PC-3 (cell line): ENCODE data around the gene CHRM4. TPM values are rescaled to one million over a fixed set of nuclear protein-coding genes. Genes with fewer than 3 reads are reported as not detected.
A peak's percentile ranks its signal among the peaks of the same experiment; 100 is the strongest.

Experiments
- ATAC-seq: fragments of 200-7000 bp; cut with Tn5 transposase; 2 replicates; pipeline ENCODE4 v1.9.1; 2020; ENCODE audit warnings: mild to moderate bottlenecking, moderate library complexity
- BruUV-seq: library from RNA; stranded (reverse); fragments of 400-500 nt; replicated peaks from 2 replicates; lab custom pipeline; 2021; lab: Mats Ljungman, UMichigan
- CTCF ChIA-PET: fragments of 300-600 bp; sonication (Branson Sonifier 250); formaldehyde crosslinking; loops from one replicate; lab custom pipeline; 2022; ENCODE audit warnings: antibody characterized with exemption; lab: Charles Lee
- POLR2A ChIA-PET: fragments of 300-600 bp; sonication (Branson Sonifier 250); formaldehyde crosslinking; loops from one replicate; lab custom pipeline; 2022; ENCODE audit warnings: antibody characterized with exemption; ENCODE audit not compliant: unreplicated experiment; lab: Charles Lee
- DNase-seq: peaks from one replicate; pipeline ENCODE4 v3.0.0-alpha.2; 2015
- H2AFZ ChIP-seq: fragments of 300-600 bp; sonication (generic); 2 replicates; pipeline ENCODE4 v1.6.0; 2016; ENCODE audit warnings: antibody characterized with exemption, low read length
- H3F3A ChIP-seq: fragments of 300-600 bp; sonication (generic); one replicate; pipeline ENCODE4 v1.6.0; 2017; ENCODE audit warnings: antibody characterized with exemption, low read length, control low read depth, mild to moderate bottlenecking; ENCODE audit not compliant: unreplicated experiment
- H3K27ac ChIP-seq: fragments of 300-600 bp; sonication (generic); 2 replicates; pipeline ENCODE4 v1.5.1; 2016; ENCODE audit warnings: mild to moderate bottlenecking, low read length
- H3K27me3 ChIP-seq: fragments of 300-600 bp; sonication (generic); 2 replicates; pipeline ENCODE4 v1.6.1; 2016; ENCODE audit warnings: low read length, mixed read lengths
- H3K36me3 ChIP-seq: fragments of 300-600 bp; sonication (generic); 2 replicates; pipeline ENCODE4 v1.6.1; 2016; ENCODE audit warnings: low read depth, mixed run types, low read length, mixed read lengths
- H3K4me1 ChIP-seq: fragments of 300-600 bp; sonication (generic); 2 replicates; pipeline ENCODE4 v1.5.1; 2016; ENCODE audit warnings: low read length; ENCODE audit not compliant: insufficient read depth
- H3K4me2 ChIP-seq: fragments of 300-600 bp; sonication (generic); 2 replicates; pipeline ENCODE4 v1.6.0; 2016; ENCODE audit warnings: low read length
- H3K4me3 ChIP-seq: fragments of 300-600 bp; sonication (generic); 2 replicates; pipeline ENCODE4 v1.5.1; 2016; ENCODE audit warnings: mild to moderate bottlenecking, low read length, mixed read lengths
- H3K79me2 ChIP-seq: fragments of 300-600 bp; sonication (generic); 2 replicates; pipeline ENCODE4 v1.6.1; 2017; ENCODE audit warnings: low read length, mixed read lengths
- H3K9ac ChIP-seq: fragments of 300-600 bp; sonication (generic); 2 replicates; pipeline ENCODE4 v1.6.0; 2016; ENCODE audit warnings: mild to moderate bottlenecking, low read length
- H3K9me2 ChIP-seq: fragments of 300-600 bp; sonication (generic); replicated peaks from 2 replicates; pipeline ENCODE4 v1.6.1; 2016; ENCODE audit warnings: mixed run types, low read length, mixed read lengths
- H3K9me3 ChIP-seq: fragments of 300-600 bp; sonication (generic); 2 replicates; pipeline ENCODE4 v1.6.1; 2016; ENCODE audit warnings: low read length, mixed read lengths
- H4K20me1 ChIP-seq: fragments of 300-600 bp; sonication (generic); 2 replicates; pipeline ENCODE4 v1.6.1; 2016; ENCODE audit warnings: low read length, mixed read lengths
- CTCF ChIP-seq: fragments of 300-600 bp; sonication (generic); conservative IDR thresholded peaks from 2 replicates; pipeline ENCODE4 v1.5.1; 2017; ENCODE audit warnings: antibody characterized with exemption, low read depth, mild to moderate bottlenecking, low read length
- EZH2 ChIP-seq: fragments of 300-600 bp; sonication (generic); IDR thresholded peaks from one replicate; pipeline ENCODE4 v1.6.1; 2017; ENCODE audit warnings: antibody characterized with exemption, mild to moderate bottlenecking, low read length; ENCODE audit not compliant: unreplicated experiment
- EZH2phosphoT487 ChIP-seq: fragments of 300-600 bp; sonication (generic); IDR thresholded peaks from 2 replicates; pipeline ENCODE4 v1.6.1; 2018; ENCODE audit warnings: mild to moderate bottlenecking, antibody characterized with exemption, low read length, borderline replicate concordance
- intact Hi-C: fragments of 100-400 bp; cut with micrococcal nuclease; formaldehyde crosslinking; loops from 2 replicates; pipeline ENCODE4 v1.9.0; 2023
- total RNA-seq: library from RNA; depleted of rRNA; stranded (reverse); fragments of >200 nt; gene quantifications from 2 replicates; pipeline ENCODE4 v1.2.3, GENCODE V29; 2014

The CHRM4 gene
- total RNA-seq, 1 experiment from 2014 or later = not detected

- no peaks in the 10 kb centered on the region for H4K20me1 ChIP-seq
- H3F3A ChIP-seq = no peaks in the 10 kb centered on the region
- intact Hi-C loops = no loop called here
- CTCF ChIA-PET = interaction anchor here (0.6 kb wide), 1 partner anchor 85 kb away, joined by 4 read pairs; no protein-coding TSS in a partner anchor
- DNase-seq (peak; percentile 19), ATAC-seq (no peak)
- H3K9me2 ChIP-seq = no peaks in the 10 kb centered on the region
- POLR2A ChIA-PET = no interaction called here
- H2AFZ ChIP-seq = no peak overlapping the region
- no peaks in the 10 kb centered on the region for H3K36me3 ChIP-seq
- peaks cover 9% of the 10 kb centered on the region for H3K27me3 ChIP-seq
- no TSS peak for BruUV-seq
- no peaks in the 10 kb centered on the region for H3K9me3 ChIP-seq
- no peaks in the 10 kb centered on the region for H3K79me2 ChIP-seq
- H3K4me3 ChIP-seq = no peak overlapping the region
- H3K27ac ChIP-seq = no peak overlapping the region
- no peak overlapping the region for H3K4me2 ChIP-seq
- no peak overlapping the region for H3K9ac ChIP-seq
- H3K4me1 ChIP-seq = peaks cover 15% of the 10 kb centered on the region; the same call in 1 of the 2 replicates
- TF ChIP-seq EZH2 (no peak), EZH2phosphoT487 (no peak), CTCF (no peak)
These were observed 7.4 kb downstream of the CHRM4 start for GRCh38 chr11:46383974-46384701.

- 0 out of 2 replicates have a peak, but pooled peaks cover 2% of the 10 kb centered on the region for H3K27me3 ChIP-seq
- H3K36me3 ChIP-seq = no peaks in the 10 kb centered on the region
- CTCF ChIA-PET = interaction anchor here (0.5 to 0.9 kb wide), 3 partner anchors 20 to 228 kb away, joined by 3 to 6 read pairs (median 4); no protein-coding TSS in a partner anchor
- no peak for ATAC-seq
- TF ChIP-seq CTCF = no peak
- TF ChIP-seq EZH2 = no peak
- no peak for TF ChIP-seq EZH2phosphoT487
- POLR2A ChIA-PET = no interaction called here
- H3K4me1 ChIP-seq = peaks cover 8% of the 10 kb centered on the region; the same call in 1 of the 2 replicates
- no peak overlapping the region for H2AFZ ChIP-seq
- no peaks in the 10 kb centered on the region for H4K20me1 ChIP-seq
- H3K4me3 ChIP-seq = no peak overlapping the region
- H3K9me3 ChIP-seq = no peaks in the 10 kb centered on the region
- no peaks in the 10 kb centered on the region for H3K9me2 ChIP-seq
- H3K27ac ChIP-seq = no peak overlapping the region
- intact Hi-C loops = no loop called here
- BruUV-seq = no TSS peak
- DNase-seq = no peak
- no peaks in the 10 kb centered on the region for H3K79me2 ChIP-seq
- no peak overlapping the region for H3K4me2 ChIP-seq
- H3K9ac ChIP-seq = no peak overlapping the region
- H3F3A ChIP-seq = no peaks in the 10 kb centered on the region
These were observed 8.2 kb downstream of the CHRM4 start for GRCh38 chr11:46383404-46383758.
